Measurements from ENCODE around the gene PROZ.

PROZ gene

DNA sequence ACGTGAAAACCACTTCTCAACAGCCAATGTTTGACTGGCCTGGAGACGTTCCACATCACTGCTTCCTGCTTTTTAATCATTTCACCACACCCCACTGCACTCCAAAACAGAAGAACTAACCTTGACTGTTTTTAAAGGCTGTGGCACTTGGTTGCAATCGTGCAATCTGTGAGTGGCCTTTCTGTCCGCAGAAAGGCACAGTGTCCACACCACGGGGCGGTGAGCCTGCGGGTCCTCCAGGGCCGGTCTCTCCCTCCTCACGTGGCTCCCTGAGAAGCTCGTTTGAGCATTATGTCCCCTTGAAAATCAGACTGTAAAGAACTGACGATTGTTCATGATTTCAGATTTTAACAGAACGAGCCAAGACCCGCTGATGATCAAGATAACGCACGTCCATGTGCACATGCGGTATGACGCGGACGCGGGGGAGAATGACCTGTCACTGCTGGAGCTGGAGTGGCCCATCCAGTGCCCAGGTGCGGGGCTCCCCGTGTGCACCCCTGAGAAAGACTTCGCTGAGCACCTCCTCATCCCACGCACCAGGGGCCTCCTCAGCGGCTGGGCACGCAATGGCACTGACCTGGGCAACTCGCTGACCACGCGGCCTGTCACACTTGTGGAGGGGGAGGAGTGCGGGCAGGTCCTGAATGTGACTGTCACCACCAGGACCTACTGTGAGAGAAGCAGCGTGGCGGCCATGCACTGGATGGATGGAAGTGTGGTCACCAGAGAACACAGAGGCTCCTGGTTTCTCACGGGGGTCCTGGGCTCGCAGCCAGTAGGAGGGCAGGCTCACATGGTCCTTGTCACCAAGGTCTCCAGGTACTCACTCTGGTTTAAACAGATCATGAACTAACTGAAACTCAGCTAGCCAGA lies 13.0 kb downstream of the PROZ start:
- FAIRE-seq = no peak
- no peak for DNase-seq (ENCODE audit: low spot score)

DNA sequence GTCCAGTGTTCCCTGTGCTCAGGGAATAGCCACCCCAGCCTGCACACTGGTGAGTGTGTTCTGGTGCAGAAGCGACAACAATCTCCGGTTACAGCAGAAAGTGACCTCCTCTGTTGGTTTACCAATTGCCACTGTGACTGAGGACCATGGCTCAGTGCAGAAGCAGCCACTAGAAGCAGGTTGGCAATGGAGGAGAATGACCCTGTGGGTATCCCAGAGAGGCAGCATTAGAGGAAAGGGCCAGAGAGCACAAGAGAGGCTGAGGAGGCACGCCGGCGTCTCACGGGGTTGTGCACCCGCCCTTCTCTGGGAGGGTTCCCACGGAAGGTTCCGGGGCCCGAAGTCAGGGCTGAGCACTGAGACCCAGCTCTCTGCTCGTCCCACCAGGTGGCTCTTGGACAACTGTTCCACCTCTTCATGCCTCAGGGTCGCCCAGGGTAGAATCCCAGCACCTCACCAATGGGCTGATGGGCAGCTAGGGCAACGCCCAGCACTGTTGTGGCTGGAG lies 14.0 kb downstream of the PROZ start:
- FAIRE-seq (no peak), DNase-seq (ENCODE audit: low spot score) (no peak)

DNA sequence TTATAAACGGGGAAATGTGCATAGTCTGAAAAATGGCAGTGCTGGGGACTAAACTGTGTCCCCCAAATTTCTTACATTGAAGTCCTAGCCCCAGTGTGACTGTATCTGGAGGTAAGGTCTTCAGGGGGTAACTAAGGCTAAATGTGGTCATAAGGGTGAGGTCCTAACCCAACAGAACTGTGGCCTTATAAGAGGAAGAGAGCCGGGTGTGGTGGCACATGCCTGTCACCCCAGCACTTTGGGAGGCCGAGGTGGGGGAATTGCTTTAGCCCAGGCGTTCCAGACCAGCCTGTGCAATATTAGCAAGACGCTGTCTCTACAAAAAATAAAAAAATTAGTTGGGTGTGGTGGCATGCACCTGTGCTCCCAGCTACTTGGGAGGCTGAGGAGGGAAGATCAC lies 17.8 kb downstream of the PROZ start:
- FAIRE-seq (no peak), DNase-seq (ENCODE audit: low spot score) (no peak)

DNA sequence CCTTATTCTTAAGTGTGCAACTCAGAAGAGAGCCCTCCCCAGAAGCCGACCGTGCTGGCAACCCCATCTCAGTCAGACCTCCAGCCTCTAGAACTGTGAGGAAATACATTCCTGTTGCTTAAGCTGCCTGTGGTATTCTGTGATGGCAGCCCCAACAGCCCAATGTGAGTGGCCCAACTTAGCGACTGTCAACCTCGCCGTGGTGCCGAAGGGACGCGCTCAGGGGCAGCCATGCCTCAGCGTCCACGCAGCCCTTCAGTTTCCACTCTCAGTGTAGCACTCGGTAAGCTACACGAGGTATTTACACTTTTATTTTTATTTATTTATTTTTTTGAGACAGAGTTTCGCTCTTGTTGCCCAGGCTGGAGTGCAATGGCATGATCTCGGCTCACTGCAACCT lies 18.4 kb downstream of the PROZ start:
- no peak for DNase-seq (ENCODE audit: low spot score)
- no peak for FAIRE-seq

DNA sequence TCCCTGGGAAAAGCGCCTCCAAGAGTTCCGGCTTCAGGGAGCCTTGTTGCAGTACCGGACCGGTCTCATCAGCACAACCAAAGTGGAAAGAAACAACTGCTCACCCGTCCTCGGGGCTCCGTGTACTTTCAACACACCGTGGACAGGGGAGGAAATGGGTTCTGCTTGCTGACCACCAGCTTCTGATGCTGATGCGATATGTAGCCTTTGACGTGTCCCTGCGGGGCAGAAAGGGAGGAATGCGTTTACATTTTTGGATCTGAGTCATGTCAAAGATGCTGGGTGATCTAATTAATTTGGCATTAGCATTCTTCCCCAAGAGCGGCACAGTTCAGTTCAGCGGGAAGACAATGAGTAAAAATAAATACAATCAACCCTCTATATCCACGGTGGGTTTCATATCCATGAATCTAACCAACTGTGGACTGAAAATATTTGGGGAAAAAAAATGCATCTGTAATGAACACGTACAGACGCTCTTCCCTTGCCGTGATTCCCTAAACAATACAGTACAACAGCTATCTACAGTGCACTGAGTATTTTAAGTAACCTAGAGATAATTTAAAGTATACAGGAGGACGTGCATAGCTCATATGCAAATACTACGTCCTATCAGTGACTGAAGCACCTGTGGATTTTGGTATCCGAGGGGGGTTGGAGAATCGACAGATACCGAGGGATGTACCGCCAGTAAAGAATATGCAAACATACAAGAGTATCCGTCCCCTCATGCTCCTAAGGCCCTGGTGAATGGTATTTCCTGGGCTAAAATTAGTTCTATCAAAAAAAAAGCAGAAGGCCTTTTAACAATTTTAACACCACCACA lies 19.8 kb downstream of the PROZ start:
- FAIRE-seq = no peak
- no peak for DNase-seq (ENCODE audit: low spot score)

DNA sequence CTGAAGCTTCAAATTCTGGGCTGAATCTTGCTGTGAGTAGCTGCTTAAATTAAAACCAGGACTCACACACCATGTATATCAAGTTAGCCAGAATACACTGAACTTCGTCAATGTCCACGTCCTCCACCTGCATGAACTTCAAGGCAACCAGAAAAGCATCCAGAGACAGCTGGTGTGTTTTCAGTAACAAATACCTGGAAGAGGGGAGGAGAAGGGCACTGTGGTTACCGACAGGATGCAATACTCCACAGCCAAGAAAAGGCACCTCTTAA lies 20.4 kb downstream of the PROZ start:
- no peak for FAIRE-seq
- DNase-seq (ENCODE audit: low spot score) = no peak

DNA sequence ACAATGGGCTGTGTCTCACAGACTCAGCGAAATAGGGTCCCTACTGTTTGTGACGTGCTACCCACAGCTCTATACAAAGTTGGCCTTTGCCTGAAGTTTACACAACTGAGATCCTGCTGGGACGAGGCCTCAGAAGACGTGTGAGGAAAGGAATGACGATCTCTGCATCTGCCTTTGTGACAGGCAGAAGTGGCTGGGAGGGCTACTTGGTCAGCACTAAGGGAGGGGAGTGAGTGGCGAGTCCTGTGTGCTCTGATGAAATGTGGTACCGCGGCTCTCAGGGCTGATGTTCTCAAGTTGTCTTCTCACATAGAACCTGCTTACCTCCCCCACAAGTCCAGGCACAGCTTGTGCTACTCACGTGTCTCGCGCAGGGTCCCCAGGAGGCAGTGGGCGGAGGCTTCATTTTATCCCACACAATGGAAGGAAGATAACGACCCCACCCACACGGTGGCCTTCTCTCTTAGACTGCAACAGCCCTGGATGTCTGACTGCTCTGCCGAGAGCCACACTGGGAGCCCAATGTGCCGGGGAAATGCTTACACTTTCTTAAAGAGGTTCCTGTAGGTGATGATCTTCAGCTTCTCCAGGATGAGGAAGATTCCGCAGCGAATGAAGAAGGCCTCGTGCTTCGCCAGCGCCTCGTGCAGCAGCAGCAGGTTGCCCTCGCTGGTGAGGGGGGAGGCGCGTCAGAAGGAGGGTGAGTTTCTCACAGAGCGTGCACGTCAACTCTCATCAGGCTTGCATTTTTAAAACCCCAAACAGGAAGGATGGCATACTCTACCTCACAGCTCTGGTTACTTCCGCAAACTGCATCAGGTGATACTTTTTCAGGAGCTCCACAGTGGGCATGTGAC lies 21.2 kb downstream of the PROZ start:
- DNase-seq (ENCODE audit: low spot score) = no peak
- no peak for FAIRE-seq

DNA sequence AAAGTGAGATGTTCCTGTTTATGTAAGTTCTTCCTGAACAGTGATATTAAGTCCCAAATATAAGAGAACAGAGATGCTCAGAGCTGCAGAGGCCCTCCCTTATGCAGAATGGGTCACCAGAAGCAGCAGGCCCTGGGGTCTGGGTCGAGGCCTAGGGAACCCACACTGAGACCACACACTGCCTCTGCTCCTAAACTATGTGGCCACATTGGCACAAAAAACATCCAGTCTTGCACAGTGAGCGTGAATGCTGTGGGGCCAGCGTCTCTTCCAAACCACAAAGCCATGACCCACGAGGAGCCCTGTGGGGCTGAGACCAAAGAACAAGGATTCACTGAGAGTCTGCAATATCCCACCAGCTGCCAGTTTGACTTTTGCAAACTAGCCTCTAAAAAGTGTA lies 23.6 kb downstream of the PROZ start:
- DNase-seq (ENCODE audit: low spot score) = no peak
- FAIRE-seq = no peak

DNA sequence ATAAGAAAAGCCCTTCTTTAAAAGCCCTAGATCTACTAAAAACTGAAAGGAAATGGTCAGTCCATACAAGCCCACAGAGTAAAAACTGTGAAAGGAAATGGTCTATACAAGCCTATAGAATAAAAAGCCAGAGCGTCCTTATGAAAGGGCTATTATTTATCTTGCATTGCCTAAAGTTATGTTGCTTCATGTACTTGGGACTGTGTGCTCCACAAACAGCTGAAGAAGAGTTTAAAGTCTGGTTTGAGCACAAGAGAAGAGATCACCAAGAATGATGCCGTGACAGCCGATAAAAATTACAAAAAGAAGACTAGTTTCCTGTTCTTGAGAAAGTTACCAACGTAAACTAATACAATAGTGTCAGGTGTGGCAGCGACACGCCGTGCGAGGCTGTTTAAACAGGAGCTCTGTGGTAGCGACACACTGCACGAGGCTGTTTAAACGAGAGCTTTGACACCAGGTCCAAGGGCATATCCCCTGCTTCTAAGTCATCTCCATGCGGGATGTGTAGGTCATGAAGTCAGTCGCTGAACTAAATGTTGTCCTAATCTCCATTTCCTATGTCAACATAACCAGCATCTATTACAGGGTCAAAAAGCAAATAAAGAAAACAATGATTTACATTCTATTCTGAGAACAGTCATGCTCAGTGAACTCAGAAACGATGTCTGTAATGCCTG lies 25.1 kb downstream of the PROZ start:
- FAIRE-seq = no peak
- DNase-seq (ENCODE audit: low spot score) = no peak

DNA sequence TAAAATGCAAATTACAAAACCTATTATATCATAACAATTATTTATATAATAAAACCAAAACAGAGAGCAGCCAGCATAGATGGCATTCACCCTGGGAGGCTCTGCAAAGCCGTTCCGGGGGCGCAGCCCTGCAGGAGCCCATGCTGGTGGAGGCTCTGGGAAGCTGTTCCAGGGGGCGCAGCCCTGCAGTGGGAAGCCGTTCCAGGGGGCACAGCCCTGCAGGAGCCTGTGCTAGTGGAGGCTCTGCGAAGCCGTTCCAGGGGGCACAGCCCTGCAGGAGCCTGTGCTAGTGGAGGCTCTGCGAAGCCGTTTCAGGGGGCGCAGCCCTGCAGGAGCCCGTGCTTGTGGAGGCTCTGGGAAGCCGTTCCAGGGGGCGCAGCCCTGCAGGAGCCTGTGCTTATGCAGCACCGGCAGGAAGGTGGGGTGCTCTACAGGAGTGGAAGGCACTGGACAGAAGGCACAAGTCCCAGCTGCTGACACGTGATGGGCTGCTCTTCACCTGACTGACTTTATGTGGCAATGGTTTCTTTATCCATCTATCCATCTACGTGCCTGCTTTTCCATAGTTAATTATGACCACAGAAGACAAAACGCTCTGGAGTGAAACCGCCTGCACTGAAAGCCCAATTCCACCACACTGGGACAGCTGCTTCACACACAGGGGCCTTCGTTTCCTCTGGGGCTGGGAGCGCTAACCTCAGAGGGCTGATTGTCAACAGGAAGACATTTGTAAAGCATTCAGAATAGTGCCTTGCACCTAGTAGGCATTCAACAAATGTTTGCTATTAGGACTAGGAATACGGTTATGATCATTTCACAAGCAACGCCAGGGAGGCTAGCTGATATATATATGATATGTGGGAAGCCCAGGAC lies 26.4 kb downstream of the PROZ start:
- DNase-seq (ENCODE audit: low spot score) (no peak), FAIRE-seq (no peak)

DNA sequence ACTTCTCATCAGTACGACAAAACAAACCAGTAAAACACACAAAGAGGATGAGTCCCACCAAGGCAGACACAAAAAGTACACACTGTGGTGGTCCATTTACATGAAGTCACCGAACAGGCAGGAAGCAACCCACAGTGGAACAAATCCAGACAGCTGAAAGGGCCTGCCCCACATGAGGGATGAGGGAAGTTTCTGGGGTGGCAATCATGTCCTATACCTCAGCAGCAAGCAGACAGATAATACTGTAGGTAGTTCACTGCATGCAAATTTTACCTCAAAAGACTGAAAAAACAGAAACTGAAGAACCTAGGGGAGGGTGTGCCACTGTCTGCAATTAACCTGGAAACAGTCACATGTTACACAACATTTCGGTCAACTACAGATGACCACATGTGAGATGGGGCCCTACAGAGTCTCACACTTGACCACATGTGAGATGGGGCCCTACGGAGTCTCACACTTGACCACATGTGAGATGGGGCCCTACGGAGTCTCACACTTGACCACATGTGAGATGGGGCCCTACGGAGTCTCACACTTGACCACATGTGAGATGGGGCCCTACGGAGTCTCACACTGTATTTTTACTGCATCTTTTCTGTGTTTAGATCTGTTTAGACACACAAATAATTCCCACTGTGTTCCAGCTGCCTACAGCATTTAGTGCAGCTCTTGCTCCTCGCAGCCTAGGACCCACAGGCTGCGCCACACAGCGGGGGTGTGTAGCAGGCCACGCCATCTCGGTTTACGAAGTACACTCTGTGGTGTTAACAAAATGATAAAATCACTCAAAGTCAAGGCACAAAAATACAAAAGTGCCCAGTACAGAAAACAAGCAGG lies 27.8 kb downstream of the PROZ start:
- no peak for DNase-seq (ENCODE audit: low spot score)
- FAIRE-seq = no peak

DNA sequence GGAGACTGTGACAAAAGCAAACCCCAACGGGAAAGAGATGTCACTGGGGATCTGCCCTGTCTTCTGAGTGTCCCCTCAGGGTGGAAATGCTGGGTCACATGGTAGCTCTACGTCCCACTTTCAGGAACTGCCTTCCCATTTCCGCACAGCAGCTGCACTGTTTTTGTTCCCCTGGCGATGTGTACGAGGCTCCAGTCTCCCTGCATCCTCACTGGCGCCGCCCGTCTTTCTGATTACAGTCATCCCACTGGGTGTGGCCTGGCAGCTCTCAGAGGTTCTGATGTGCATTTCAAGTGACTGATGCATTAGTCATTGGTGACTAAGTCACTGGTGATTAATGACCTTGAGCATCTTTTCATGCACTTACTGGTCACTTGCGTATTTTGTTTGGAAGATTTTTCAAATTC lies 28.8 kb downstream of the PROZ start:
- FAIRE-seq = peak; percentile 97
- DNase-seq (ENCODE audit: low spot score) = peak; percentile 97

DNA sequence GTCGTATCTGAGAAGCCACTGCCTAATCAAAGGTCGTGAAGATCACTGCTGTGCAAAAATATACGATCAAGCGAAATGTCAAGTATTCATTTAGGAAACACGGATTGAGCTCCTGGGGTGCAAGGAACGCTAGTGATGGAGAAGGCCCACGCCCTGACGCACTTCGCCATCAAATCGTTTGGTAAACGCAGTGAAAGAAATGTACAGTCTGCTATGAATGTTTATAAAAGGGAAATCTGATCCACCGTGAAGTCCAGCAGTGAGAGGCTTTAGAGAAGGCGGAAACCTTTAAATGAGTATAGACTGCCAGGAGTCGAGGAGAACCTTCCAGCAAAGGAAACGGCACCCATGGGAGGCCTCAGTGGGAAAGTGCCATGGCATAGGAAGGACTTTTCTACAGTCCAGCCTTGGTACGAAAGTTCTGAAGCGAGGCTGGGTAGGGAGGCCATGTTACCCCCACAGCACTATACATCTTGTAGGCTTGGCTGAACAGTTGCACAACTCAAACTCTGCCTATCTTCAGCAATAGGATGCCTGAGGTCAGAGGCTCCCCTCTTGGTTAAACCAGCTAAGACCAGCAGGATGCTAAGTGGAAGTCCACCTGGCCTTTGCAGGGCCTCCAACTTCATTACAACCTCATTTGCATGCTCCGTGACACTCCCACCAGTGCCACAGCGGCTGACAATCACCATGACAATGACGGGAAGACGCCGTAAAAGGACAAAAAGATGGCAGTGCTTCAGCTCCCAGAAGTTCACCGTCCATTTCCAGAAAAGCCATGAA lies 29.6 kb downstream of the PROZ start:
- DNase-seq (ENCODE audit: low spot score) = no peak

DNA sequence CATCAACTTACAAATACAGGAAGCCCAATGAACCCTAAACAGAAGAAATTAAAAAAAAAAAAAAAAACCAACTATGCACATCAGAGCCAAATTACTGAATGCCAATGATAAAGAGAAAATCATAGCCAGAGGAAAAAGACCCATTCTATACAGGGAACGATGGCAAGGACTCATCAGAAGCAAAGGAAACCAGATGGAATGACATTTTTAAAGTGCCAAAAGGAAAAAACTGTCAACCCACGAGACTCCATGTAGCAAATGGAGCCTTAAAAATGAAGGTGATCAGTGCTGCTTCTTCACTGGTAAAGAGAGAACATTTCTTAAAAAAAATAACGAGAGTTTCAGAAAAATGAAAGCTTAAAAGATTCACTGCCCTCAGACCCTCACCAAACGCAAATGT lies 31.7 kb downstream of the PROZ start:
- FAIRE-seq = no peak
- DNase-seq (ENCODE audit: low spot score) = no peak

More for the DNA sequence above, 29.6 kb downstream of the PROZ start:
- FAIRE-seq = no peak

DNA sequence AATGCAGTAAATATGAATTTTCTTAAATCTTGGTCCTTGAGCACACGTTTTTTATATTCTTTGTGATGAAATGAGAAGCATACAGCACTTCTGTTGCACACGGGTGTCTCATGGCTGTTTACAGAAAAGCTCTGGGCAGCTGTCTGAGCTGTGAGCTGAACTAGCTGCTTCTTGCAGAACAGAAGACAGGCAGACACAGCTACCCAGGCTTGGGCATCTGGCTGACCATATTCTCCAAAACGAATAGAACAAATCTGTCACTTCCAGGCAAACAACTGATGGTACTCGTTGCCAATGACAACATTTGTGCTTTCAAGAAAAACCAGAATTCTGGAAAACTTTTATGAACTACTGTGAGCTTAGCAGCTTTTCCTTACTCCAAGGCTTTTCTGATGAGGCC lies 33.8 kb downstream of the PROZ start:
- DNase-seq (ENCODE audit: low spot score) = no peak
- no peak for FAIRE-seq

DNA sequence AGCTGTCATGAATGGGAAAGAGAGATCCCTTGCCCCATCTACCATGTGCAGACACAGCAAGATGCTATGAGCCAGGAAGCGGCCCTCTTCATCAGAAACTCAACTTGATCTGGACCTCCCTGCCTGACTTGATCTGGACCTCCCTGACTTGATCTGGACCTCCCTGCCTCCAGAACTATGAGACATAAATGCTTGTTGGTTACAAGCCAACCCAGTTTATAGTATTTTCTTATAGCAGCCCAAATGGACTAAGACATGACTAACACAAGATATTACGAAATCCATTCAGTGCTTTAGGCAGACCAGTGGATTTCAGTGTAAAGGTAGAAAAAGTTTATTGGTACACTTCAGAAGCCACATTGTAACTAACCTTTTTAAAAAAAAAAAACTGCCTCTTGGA lies 34.5 kb downstream of the PROZ start:
- DNase-seq (ENCODE audit: low spot score) = no peak
- FAIRE-seq = no peak

DNA sequence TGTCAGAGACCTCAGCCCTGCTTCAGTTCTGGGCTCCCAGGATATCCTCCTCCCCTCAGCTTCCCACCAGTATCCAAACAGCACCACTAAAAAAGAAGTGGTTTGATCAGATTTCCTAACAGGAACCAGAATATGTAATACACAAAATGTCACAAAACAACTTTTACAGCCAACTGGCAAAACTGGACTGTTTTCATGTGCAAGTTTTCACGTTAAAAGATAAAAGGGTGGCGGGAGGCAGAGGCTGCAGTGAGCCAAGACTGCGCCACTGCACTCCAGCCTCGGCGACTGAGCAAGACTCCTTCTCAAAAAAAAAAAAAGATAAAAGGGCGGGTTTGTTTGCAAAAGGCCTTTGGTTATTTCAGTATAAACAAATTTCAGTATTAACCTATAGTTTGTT lies 36.9 kb downstream of the PROZ start:
- no peak for FAIRE-seq
- no peak for DNase-seq (ENCODE audit: low spot score)

DNA sequence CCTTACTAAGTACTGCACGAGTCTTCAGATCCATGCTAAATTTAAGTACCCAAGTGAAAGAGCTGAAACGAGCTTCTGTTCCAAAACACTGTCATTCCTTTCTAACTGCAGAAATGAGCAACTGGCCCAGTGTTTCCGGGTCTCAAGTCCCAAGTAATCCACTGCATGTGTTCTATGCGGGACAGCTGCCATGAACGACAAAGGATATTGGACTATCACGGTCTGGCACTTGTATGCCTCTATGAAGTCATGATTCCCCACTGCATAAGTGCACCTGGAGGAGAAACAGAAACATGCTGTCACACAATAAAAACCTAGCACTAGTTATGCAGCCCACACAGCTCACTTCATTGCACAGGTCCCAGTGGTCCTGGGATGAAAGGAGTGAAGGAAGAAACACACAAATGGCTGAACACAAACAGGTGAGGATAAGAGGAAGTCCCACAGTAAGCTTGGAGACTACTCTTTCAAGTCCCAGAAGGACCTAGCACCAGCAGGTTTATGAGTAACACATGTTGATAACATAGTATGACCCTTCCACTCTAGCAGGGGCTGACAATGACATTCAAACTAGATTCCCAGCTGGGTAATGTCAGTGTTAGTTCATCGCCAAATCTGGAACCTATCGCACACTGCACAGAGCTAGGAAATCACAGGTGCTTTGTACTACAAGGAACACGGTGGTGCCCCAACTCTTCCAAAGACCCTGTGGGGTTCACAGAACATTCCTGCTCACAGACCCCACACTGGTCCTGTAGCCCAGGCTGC lies 38.7 kb downstream of the PROZ start:
- FAIRE-seq (no peak), DNase-seq (ENCODE audit: low spot score) (no peak)

Data from RCC 7860 (cell line).